Sigmoid colon (tissue), 7 donors: ENCODE results near the gene TRIO. TPM values are rescaled to one million over a fixed set of nuclear protein-coding genes. Genes with fewer than 3 reads are reported as not detected.
A peak's percentile ranks its signal among the peaks of the same experiment; 100 is the strongest.

Experiments used
- DNase-seq: peaks from one replicate; pipeline ENCODE4 v3.0.0-alpha.2; 2019
- H3K27ac ChIP-seq, 4 donors: fragments of 200-600 bp; sonication (generic); one replicate each; pipeline ENCODE4 v1.5.1; 2016 to 2019; ENCODE audit warnings: mild to moderate bottlenecking in 1 of 4
- H3K27me3 ChIP-seq, 3 donors: fragments of 200-600 bp; sonication (generic); one replicate each; pipeline ENCODE4 v1.5.1; 2019; ENCODE audit warnings: mild to moderate bottlenecking in 1 of 3
- H3K36me3 ChIP-seq, 4 donors: fragments of 200-600 bp; sonication (generic); one replicate each; pipeline ENCODE4 v1.5.1; 2016 to 2019
- H3K4me1 ChIP-seq, 4 donors: fragments of 200-600 bp; sonication (generic); one replicate each; pipeline ENCODE4 v1.5.1; 2017 to 2019
- H3K4me3 ChIP-seq, 4 donors: fragments of 200-600 bp; sonication (generic); one replicate each; pipeline ENCODE4 v1.5.1; 2017 to 2019; ENCODE audit warnings: mild to moderate bottlenecking in 2 of 4, moderate library complexity in 1 of 4
- H3K9me3 ChIP-seq, 4 donors: fragments of 200-600 bp in 3 of 4; sonication (generic) in 3 of 4; one replicate each; pipeline versions ENCODE4 v1.5.1 to v1.6.1; 2013 to 2019
- EP300 ChIP-seq, 4 donors: sonication (generic); formaldehyde crosslinking; IDR thresholded peaks; one replicate each; pipeline ENCODE4 v1.6.1; 2017; ENCODE audit warnings: antibody characterized with exemption in 4 of 4
- POLR2A ChIP-seq, 2 donors: fragments of 450-650 bp; IDR thresholded peaks; one replicate each; pipeline ENCODE4 v1.6.1; 2016; ENCODE audit warnings: antibody characterized with exemption in 2 of 2, mild to moderate bottlenecking in 2 of 2, moderate library complexity in 2 of 2
- POLR2AphosphoS5 ChIP-seq, 4 donors: sonication (generic); formaldehyde crosslinking; IDR thresholded peaks; one replicate each; pipeline ENCODE4 v1.6.1; 2017; ENCODE audit warnings: antibody characterized with exemption in 4 of 4
- WGBS, 2 donors: extraction: QIAGEN DNeasy Blood & Tissue Kit; methylation state at CpG; one replicate each; pipeline ENCODE4 v1.1.7; 2013; 5-methylcytosine and 5-hydroxymethylcytosine counted together
- intact Hi-C: fragments of 100-400 bp; cut with DNase I; formaldehyde crosslinking; loops from one replicate; pipeline ENCODE4 v1.15.1; 2023
- polyA plus RNA-seq, 3 donors: library from polyadenylated mRNA; stranded (reverse); fragments of 200-250 nt; gene quantifications; one replicate each; pipeline ENCODE4 v1.2.3, GENCODE V29; 2013
- total RNA-seq, 4 donors: library from RNA; depleted of rRNA; stranded (reverse); fragments of >200 nt; gene quantifications; one replicate each; pipeline ENCODE4 v1.1.0, GENCODE V29; 2016
- TF ChIP-seq, protein P1 (sequence below), 4 experiments: fragments of 450-650 bp in 3 of 4; fragments of 200-600 bp in 1 of 4; IDR thresholded peaks; one replicate each; pipeline ENCODE4 v1.5.1; 2016 to 2019; ENCODE audit warnings: antibody characterized with exemption in 4 of 4, mild to moderate bottlenecking in 3 of 4, moderate library complexity in 2 of 4
- donor health status: healthy with polysubstance abuse.
- donor health status: Bipolar disorder and iron deficiency.
- donor health status: healthy.

The TRIO gene
- total and polyA plus RNA-seq, 7 donors = 34.8 to 300 (median 119) TPM

GRCh38 chr5:14102666-14103065 lies 40.5 kb upstream of the TRIO start:
- Histone ChIP-seq H3K36me3 (no peaks in the 10 kb centered on the region), H3K27ac (no peak overlapping the region), H3K27me3 (no peaks in the 10 kb centered on the region), H3K4me3 (no peak overlapping the region), H3K4me1 (no peaks in the 10 kb centered on the region), H3K9me3 (no peaks in the 10 kb centered on the region)
- WGBS, 2 donors = 87 to 90% methylated on average over 1 of the region's 1 CpG
- TF ChIP-seq POLR2AphosphoS5 (IDR thresholded peaks at IDR 0.05) (no peak), POLR2A (IDR thresholded peaks at IDR 0.05) (no peak), EP300 (IDR thresholded peaks at IDR 0.05) (no peak)
- TF ChIP-seq, protein P1, sequence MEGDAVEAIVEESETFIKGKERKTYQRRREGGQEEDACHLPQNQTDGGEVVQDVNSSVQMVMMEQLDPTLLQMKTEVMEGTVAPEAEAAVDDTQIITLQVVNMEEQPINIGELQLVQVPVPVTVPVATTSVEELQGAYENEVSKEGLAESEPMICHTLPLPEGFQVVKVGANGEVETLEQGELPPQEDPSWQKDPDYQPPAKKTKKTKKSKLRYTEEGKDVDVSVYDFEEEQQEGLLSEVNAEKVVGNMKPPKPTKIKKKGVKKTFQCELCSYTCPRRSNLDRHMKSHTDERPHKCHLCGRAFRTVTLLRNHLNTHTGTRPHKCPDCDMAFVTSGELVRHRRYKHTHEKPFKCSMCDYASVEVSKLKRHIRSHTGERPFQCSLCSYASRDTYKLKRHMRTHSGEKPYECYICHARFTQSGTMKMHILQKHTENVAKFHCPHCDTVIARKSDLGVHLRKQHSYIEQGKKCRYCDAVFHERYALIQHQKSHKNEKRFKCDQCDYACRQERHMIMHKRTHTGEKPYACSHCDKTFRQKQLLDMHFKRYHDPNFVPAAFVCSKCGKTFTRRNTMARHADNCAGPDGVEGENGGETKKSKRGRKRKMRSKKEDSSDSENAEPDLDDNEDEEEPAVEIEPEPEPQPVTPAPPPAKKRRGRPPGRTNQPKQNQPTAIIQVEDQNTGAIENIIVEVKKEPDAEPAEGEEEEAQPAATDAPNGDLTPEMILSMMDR (IDR thresholded peaks at IDR 0.05) = no peak
- DNase-seq = no peak
- intact Hi-C loops = no loop called here

GRCh38 chr5:14105718-14106410 lies 37.3 kb upstream of the TRIO start:
- WGBS, 2 donors = 55 to 76% methylated on average over 2 of the region's 2 CpGs
- DNase-seq = no peak

DNA sequence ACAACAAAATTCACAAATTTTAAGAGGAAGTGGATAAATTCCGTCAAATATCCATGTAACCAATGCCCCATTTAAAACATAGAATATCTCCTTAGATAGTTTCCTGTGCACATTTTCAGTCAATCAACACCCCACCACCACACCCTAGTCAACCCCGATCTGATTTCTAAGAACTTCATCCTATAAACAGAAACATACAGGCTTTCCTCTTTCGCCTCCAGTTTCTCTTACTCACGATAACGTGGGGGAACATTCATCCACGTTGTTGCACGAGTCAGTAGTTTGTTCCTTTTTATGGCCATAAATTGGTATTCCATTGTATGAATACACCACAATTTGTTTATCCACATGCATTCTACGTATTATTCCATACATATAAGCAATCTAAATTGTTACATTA lies 35.6 kb upstream of the TRIO start:
- no peak overlapping the region for H3K4me3 ChIP-seq
- no peaks in the 10 kb centered on the region for H3K27me3 ChIP-seq
- WGBS, 2 donors = 62 to 79% methylated on average over 8 of the region's 8 CpGs
- DNase-seq = no peak
- peaks cover 0 to 7% (median 2%) of the 10 kb centered on the region in 4 donors for H3K4me1 ChIP-seq
- H3K36me3 ChIP-seq = no peaks in the 10 kb centered on the region
- intact Hi-C loops = loop anchor here (5.0 kb wide), 1 partner anchor 245 kb away; no protein-coding TSS in a partner anchor
- H3K9me3 ChIP-seq = no peaks in the 10 kb centered on the region
- H3K27ac ChIP-seq = no peak overlapping the region
- TF ChIP-seq, protein P1 (IDR thresholded peaks at IDR 0.05) = no peak
- TF ChIP-seq EP300 (IDR thresholded peaks at IDR 0.05) (no peak), POLR2A (IDR thresholded peaks at IDR 0.05) (no peak), POLR2AphosphoS5 (IDR thresholded peaks at IDR 0.05) (no peak)

More at GRCh38 chr5:14105718-14106410, 37.3 kb upstream of the TRIO start:
- intact Hi-C loops = loop anchor here (5.0 kb wide), 1 partner anchor 246 kb away; no protein-coding TSS in a partner anchor
- Histone ChIP-seq H3K9me3 (no peaks in the 10 kb centered on the region), H3K36me3 (no peaks in the 10 kb centered on the region), H3K27ac (no peak overlapping the region), H3K27me3 (no peaks in the 10 kb centered on the region), H3K4me1 (peaks cover 0 to 7% (median 2%) of the 10 kb centered on the region in 4 donors), H3K4me3 (no peak overlapping the region)
- no peak for TF ChIP-seq EP300 (IDR thresholded peaks at IDR 0.05)
- no peak for TF ChIP-seq POLR2AphosphoS5 (IDR thresholded peaks at IDR 0.05)
- TF ChIP-seq, protein P1 (IDR thresholded peaks at IDR 0.05) = no peak
- no peak for TF ChIP-seq POLR2A (IDR thresholded peaks at IDR 0.05)

DNA sequence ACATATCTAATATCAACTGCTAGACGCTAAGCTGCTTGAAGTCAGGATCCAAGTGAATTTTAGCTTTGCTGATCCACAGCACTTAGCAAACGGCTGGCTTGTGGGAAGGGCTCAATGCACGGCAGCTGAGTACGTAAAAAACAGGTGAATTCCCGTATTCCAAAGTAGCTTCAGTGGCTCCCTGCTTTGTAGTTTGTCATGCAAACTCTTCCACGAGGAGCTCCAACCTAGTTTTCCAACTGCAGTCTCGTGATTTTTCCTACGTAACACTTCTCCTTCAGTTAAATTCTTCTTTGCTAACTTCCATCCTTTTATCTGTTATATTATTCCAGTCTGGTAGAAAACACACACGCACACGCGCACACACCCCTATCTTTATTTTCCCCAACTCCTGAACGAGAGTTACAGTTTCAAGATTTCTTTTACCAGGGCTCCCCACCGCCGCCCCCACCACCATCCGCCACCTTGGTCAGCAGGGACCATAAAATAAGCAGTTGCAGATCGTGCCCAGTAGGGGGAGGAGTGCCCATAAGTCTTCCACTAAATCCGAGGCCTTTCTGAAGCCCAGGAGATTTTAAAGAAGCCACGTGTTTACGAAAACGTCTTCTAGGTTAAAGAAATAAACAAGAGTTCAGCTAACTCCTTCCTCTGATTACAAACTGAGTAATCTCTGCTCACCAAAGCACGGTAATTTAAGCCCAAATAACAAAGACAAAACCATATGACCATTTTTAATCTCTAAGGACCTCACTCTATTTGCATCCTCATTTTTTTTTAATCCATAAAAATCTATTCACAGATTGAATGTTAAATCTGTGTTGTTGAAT lies 34.8 kb upstream of the TRIO start:
- intact Hi-C loops = loop anchor here (1.0 to 5.0 kb wide), 3 partner anchors 34 to 244 kb away; partner anchors contain the start of gene TRIO
- no peaks in the 10 kb centered on the region for H3K9me3 ChIP-seq
- DNase-seq = peak; percentile 86
- WGBS, 2 donors = 12 to 25% methylated on average over 21 of the region's 21 CpGs
- H3K36me3 ChIP-seq = no peaks in the 10 kb centered on the region
- peak overlapping the region in 3 of 4 donors; percentile 25 to 35 (median 30) for H3K4me3 ChIP-seq
- no peaks in the 10 kb centered on the region for H3K27me3 ChIP-seq
- H3K4me1 ChIP-seq = peaks cover 0 to 7% (median 2%) of the 10 kb centered on the region in 4 donors
- peak overlapping the region in 2 of 4 donors; percentile 4 to 38 for H3K27ac ChIP-seq
- TF ChIP-seq POLR2AphosphoS5 (IDR thresholded peaks at IDR 0.05) = no peak
- TF ChIP-seq, protein P1 (IDR thresholded peaks at IDR 0.05) = peak; percentile 37 to 82 (median 60)
